Fibroblast of skin of left biceps (primary cell): ENCODE measurements around the gene SPRR2G.
"Not testable (repeated sequence)": the region's sequence is repeated elsewhere in the genome, so short reads cannot be mapped to it uniquely, and the experiment has no call there.

Experiments
- DNase-seq, 2 experiments: peaks; one replicate each; pipeline ENCODE4 v3.0.0-alpha.2; 2013; ENCODE audit warnings: low read depth in 2 of 2

The SPRR2G gene

DNA sequence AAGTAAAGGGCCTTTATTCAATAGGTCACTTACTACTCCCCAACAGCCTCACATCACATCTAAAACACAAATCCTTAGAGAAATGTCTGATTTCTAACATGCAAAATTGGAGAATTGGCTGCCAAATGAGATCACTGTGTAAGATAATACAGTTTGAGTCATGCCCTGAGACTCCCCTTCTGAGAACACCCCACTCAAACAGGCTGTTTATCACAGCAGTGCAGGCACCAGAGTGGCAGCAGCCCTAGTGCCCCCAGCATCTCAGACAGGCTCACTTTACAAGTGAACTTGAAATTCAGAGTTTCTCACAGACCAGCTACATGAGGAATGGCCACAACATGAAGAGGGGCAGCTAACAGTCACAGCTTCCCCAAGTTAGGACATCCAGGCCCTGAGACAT, 35.4 kb downstream of the SPRR2G start:
- not testable (repeated sequence) for DNase-seq

- no peak for DNase-seq
These were observed 37.3 kb downstream of the SPRR2G start, which contains the start of gene SPRR2F for GRCh38 chr1:153113416-153113815. SPRR2F (minus strand) TSS chr1:153113516; CDS start chr1:153112733, 783 bp downstream.

DNA sequence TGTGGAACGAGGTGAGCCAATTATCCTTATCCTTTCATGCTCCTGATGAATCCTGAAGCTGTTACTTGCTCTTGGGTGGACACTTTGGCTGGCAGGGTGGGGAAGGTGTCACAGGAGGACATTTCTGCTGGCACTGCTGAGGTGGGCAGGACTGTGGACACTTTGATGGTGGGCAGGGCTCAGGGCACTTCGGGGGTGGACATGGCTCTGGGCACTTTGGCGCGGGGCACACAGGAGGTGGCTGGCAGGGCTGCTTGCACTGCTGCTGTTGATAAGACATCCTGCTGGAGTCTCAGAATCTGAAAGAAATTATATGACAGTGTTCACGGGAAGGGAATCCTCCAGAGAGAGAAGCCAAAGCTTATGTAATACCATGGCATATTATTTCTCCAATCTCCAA, 38.2 kb downstream of the SPRR2G start:
- not testable (repeated sequence) for DNase-seq

GRCh38 chr1:153100245-153100644, 50.4 kb downstream of the SPRR2G start:
- DNase-seq, result no peak
